ENCODE data around the gene EPB41. TPM values are rescaled to one million over a fixed set of nuclear protein-coding genes. Genes with fewer than 3 reads are reported as not detected.

Gene EPB41
- total and polyA plus RNA-seq, 2 experiments from 2014 or later, result 26.8 to 112 TPM

- Mint-ChIP-seq H3K27me3 (ENCODE audit: insufficient read depth, low read depth, poor library complexity) (no peaks in the 10 kb centered on the region), H3K9me3 (no peaks in the 10 kb centered on the region), H3K4me1 (peaks cover 12% of the 10 kb centered on the region; the same call in 1 of the 3 replicates), H3K36me3 (ENCODE audit: low read depth) (no peaks in the 10 kb centered on the region), H3K4me3 (no peak overlapping the region), H3K27ac (no peak overlapping the region)
- ATAC-seq, result peak; percentile 19; the same call in 1 of the 3 replicates
- Histone ChIP-seq H3K4me3 (no peak overlapping the region), H2AFZ (no peak overlapping the region), H3K9me2 (ENCODE audit: insufficient read depth) (no peaks in the 10 kb centered on the region), H3K36me3 (ENCODE audit: insufficient read depth) (no peaks in the 10 kb centered on the region), H4K20me1 (replicated peaks; ENCODE audit: insufficient read depth) (no peaks in the 10 kb centered on the region), H3K27ac (ENCODE audit: low read depth) (no peak overlapping the region), H3K27me3 (ENCODE audit: insufficient read depth) (no peaks in the 10 kb centered on the region), H3F3A (replicated peaks; ENCODE audit: low read depth) (no peaks in the 10 kb centered on the region), H3K79me2 (replicated peaks; ENCODE audit: insufficient read depth) (no peaks in the 10 kb centered on the region), H3K4me1 (ENCODE audit: insufficient read depth) (no peaks in the 10 kb centered on the region), H3K4me2 (no peak overlapping the region)
- no peak for TF ChIP-seq JUNB (IDR thresholded peaks at IDR 0.05; ENCODE audit: unreplicated experiment)
- no peak for TF ChIP-seq NANOG (IDR thresholded peaks at IDR 0.05; ENCODE audit: borderline replicate concordance)
- no peak for TF ChIP-seq EZH2 (IDR thresholded peaks at IDR 0.05; ENCODE audit: low read depth, unreplicated experiment)
- TF ChIP-seq, protein P1, sequence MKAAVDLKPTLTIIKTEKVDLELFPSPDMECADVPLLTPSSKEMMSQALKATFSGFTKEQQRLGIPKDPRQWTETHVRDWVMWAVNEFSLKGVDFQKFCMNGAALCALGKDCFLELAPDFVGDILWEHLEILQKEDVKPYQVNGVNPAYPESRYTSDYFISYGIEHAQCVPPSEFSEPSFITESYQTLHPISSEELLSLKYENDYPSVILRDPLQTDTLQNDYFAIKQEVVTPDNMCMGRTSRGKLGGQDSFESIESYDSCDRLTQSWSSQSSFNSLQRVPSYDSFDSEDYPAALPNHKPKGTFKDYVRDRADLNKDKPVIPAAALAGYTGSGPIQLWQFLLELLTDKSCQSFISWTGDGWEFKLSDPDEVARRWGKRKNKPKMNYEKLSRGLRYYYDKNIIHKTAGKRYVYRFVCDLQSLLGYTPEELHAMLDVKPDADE (IDR thresholded peaks at IDR 0.05), result no peak
- no peak for TF ChIP-seq STAT1 (IDR thresholded peaks at IDR 0.05; ENCODE audit: unreplicated experiment)
- TF ChIP-seq EZH2phosphoT487 (IDR thresholded peaks at IDR 0.05; ENCODE audit: unreplicated experiment), result no peak
- no peak for TF ChIP-seq POLR2AphosphoS5 (IDR thresholded peaks at IDR 0.05; ENCODE audit: low read depth)
- no peak for TF ChIP-seq ZNF114 (CRISPR knock-in tag; IDR thresholded peaks at IDR 0.05)
- TF ChIP-seq, protein P2, sequence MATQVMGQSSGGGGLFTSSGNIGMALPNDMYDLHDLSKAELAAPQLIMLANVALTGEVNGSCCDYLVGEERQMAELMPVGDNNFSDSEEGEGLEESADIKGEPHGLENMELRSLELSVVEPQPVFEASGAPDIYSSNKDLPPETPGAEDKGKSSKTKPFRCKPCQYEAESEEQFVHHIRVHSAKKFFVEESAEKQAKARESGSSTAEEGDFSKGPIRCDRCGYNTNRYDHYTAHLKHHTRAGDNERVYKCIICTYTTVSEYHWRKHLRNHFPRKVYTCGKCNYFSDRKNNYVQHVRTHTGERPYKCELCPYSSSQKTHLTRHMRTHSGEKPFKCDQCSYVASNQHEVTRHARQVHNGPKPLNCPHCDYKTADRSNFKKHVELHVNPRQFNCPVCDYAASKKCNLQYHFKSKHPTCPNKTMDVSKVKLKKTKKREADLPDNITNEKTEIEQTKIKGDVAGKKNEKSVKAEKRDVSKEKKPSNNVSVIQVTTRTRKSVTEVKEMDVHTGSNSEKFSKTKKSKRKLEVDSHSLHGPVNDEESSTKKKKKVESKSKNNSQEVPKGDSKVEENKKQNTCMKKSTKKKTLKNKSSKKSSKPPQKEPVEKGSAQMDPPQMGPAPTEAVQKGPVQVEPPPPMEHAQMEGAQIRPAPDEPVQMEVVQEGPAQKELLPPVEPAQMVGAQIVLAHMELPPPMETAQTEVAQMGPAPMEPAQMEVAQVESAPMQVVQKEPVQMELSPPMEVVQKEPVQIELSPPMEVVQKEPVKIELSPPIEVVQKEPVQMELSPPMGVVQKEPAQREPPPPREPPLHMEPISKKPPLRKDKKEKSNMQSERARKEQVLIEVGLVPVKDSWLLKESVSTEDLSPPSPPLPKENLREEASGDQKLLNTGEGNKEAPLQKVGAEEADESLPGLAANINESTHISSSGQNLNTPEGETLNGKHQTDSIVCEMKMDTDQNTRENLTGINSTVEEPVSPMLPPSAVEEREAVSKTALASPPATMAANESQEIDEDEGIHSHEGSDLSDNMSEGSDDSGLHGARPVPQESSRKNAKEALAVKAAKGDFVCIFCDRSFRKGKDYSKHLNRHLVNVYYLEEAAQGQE (IDR thresholded peaks at IDR 0.05; ENCODE audit: unreplicated experiment), result no peak
- no peak for TF ChIP-seq ZNF331 (CRISPR knock-in tag; IDR thresholded peaks at IDR 0.05; ENCODE audit: low read depth)
- TF ChIP-seq ZNF462 (CRISPR knock-in tag; IDR thresholded peaks at IDR 0.05), result no peak
- no peak for TF ChIP-seq CREB1 (CRISPR knock-in tag; IDR thresholded peaks at IDR 0.05; ENCODE audit: low read depth)
- TF ChIP-seq, protein P3, sequence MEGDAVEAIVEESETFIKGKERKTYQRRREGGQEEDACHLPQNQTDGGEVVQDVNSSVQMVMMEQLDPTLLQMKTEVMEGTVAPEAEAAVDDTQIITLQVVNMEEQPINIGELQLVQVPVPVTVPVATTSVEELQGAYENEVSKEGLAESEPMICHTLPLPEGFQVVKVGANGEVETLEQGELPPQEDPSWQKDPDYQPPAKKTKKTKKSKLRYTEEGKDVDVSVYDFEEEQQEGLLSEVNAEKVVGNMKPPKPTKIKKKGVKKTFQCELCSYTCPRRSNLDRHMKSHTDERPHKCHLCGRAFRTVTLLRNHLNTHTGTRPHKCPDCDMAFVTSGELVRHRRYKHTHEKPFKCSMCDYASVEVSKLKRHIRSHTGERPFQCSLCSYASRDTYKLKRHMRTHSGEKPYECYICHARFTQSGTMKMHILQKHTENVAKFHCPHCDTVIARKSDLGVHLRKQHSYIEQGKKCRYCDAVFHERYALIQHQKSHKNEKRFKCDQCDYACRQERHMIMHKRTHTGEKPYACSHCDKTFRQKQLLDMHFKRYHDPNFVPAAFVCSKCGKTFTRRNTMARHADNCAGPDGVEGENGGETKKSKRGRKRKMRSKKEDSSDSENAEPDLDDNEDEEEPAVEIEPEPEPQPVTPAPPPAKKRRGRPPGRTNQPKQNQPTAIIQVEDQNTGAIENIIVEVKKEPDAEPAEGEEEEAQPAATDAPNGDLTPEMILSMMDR (conservative IDR thresholded peaks at IDR 0.05; ENCODE audit: low read depth in 2 of 2), result no peak
- DNase-seq (ENCODE audit: low spot score), result no peak
These were observed 17.8 kb upstream of the EPB41 start for GRCh38 chr1:28896609-28896986.
